LNCaP clone FGC (cell line): ENCODE data around the gene SLC48A1.

Experiments used
- DNase-seq: peaks from one replicate; pipeline ENCODE4 v3.0.0-alpha.2; 2011; ENCODE audit warnings: low read depth
- H3K4me3 ChIP-seq: 2 replicates; pipeline ENCODE4 v1.5.1; 2011; ENCODE audit warnings: mild to moderate bottlenecking, low read depth, low read length, control low read depth
- CTCF ChIP-seq: IDR thresholded peaks from 2 replicates; pipeline ENCODE4 v1.5.1; 2012; ENCODE audit warnings: mild to moderate bottlenecking; ENCODE audit not compliant: control insufficient read depth, insufficient read depth; ENCODE audit errors: extremely low read depth

SLC48A1 gene

GRCh38 chr12:47744005-47744651, 28.9 kb upstream of the SLC48A1 start:
- TF ChIP-seq CTCF = peak; percentile 93
- DNase-seq = no peak
- H3K4me3 ChIP-seq = no peak overlapping the region

GRCh38 chr12:47744778-47745436, 28.1 kb upstream of the SLC48A1 start:
- no peak overlapping the region for H3K4me3 ChIP-seq
- TF ChIP-seq CTCF = no peak
- no peak for DNase-seq

- H3K4me3 ChIP-seq = no peak overlapping the region
- DNase-seq = no peak
- TF ChIP-seq CTCF = no peak
These were observed 27.5 kb upstream of the SLC48A1 start for GRCh38 chr12:47745485-47746041.

GRCh38 chr12:47746073-47746472, 27.0 kb upstream of the SLC48A1 start:
- DNase-seq = no peak
- TF ChIP-seq CTCF = no peak
- H3K4me3 ChIP-seq = no peak overlapping the region

DNA sequence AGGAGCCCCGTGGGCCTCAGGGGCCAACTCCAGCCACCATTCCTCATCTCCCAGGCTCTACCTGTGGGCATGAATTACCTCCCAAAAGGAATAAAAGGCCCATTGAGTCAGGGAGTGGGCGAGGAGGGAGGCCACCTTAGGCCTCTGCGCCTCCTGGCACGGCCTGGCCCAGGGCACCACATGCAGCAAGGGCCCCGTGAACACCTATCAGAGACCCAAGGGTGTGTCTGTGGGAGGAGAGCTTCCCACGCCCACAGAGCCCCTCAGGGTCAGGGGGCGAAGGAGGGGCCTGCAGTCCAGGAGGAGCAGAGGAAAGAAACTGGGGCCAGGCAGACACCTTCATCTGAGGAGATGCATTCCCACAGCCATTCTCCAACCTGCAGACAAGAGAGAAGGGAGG, 26.5 kb upstream of the SLC48A1 start:
- no peak for TF ChIP-seq CTCF
- DNase-seq = no peak

DNA sequence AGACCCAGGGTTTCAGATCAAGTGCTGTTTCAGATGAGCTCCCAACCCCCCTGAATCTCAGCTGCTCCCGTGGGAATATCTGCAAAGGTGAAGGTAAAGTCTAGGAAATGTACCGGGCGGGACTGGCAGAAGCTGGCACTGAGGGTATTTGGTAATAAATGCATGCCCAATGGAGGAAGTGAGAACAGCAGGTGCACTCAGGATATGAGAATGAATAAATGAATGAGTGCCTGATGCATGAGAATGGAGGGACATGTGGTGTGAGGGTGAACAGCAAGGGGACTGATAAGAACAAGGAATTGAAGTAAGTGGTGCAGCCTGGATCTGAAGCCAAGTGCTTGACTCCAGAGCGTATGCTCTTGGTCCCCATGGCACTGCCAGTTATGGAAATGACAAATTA, 25.9 kb upstream of the SLC48A1 start:
- TF ChIP-seq CTCF = no peak
- H3K4me3 ChIP-seq = no peak overlapping the region
- DNase-seq = no peak

More for the DNA sequence above, 26.5 kb upstream of the SLC48A1 start:
- no peak overlapping the region for H3K4me3 ChIP-seq
